ENCODE results near the gene PALB2. TPM values are rescaled to one million over a fixed set of nuclear protein-coding genes. Genes with fewer than 3 reads are reported as not detected.

Gene PALB2
- total and polyA plus RNA-seq, 10 of the 15 experiments (the other 5 are each of a cell fraction or from before 2014, with no cell fraction given) = 9.2 to 24.6 (median 17.6) TPM

DNA sequence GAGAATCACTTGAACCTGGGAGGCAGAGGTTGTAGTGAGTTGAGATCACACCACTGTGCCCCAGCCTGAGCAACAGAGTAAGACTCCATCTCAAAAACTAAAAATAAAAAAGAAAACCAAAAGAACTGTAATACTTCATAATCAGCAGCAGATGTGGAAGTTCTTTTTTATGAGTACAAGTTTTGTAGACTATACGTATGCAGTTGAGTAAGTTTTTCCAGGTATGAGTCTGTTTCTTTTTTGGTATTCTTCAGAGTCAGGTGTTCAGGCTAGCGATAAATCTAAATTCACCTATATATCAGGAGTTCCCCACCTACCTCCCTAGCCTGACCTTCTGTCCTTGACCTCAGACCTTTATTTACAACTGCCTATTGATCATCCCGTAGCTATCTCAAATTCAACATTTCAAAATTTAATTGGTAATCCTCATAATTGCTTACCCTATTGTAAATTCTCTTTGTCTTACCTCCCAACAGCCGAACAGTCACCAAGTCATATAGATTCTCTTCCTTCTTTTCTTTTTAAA lies 10.9 kb upstream of the PALB2 start (continued):
- TF ChIP-seq, protein P1, sequence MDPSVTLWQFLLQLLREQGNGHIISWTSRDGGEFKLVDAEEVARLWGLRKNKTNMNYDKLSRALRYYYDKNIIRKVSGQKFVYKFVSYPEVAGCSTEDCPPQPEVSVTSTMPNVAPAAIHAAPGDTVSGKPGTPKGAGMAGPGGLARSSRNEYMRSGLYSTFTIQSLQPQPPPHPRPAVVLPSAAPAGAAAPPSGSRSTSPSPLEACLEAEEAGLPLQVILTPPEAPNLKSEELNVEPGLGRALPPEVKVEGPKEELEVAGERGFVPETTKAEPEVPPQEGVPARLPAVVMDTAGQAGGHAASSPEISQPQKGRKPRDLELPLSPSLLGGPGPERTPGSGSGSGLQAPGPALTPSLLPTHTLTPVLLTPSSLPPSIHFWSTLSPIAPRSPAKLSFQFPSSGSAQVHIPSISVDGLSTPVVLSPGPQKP (IDR thresholded peaks at IDR 0.05; ENCODE audit: low read depth, low read length) = no peak
- TF ChIP-seq RUNX3 (IDR thresholded peaks at IDR 0.05; ENCODE audit: low read length) (peak; percentile 24), JUNB (IDR thresholded peaks at IDR 0.05) (peak; percentile 87), NFIC (IDR thresholded peaks at IDR 0.05; ENCODE audit: low read depth, low read length) (peak; percentile 56), JUND (IDR thresholded peaks at IDR 0.05; ENCODE audit: low read depth, low read length) (no peak), ESRRA (IDR thresholded peaks at IDR 0.05; ENCODE audit: low read length) (peak; percentile 81; the same call in 1 of the 2 replicates), CREM (IDR thresholded peaks at IDR 0.05; ENCODE audit: low read depth) (peak; percentile 58; the same call in 1 of the 2 replicates), TCF3 (IDR thresholded peaks at IDR 0.05; ENCODE audit: borderline replicate concordance, insufficient read depth, low read depth, low read length) (0 out of 2 replicates have a peak, but pooled peaks have one; percentile 12), ZBED1 (IDR thresholded peaks at IDR 0.05; ENCODE audit: borderline replicate concordance) (0 out of 2 replicates have a peak, but pooled peaks have one; percentile 58), MEF2A (IDR thresholded peaks at IDR 0.05; ENCODE audit: insufficient read depth, low read depth, low read length) (peak; percentile 88), EP300 (IDR thresholded peaks at IDR 0.05; ENCODE audit: borderline replicate concordance in 1 of 2, control insufficient read depth in 1 of 2, low read depth in 2 of 2, low read length in 2 of 2) (no peak), CREB1 (IDR thresholded peaks at IDR 0.05; ENCODE audit: low read depth) (peak; percentile 36; the same call in 1 of the 2 replicates), SUZ12 (IDR thresholded peaks at IDR 0.05; ENCODE audit: unreplicated experiment) (no peak), NR2F1 (conservative IDR thresholded peaks at IDR 0.05) (peak; percentile 74), MTA3 (IDR thresholded peaks at IDR 0.05; ENCODE audit: borderline replicate concordance, low read length) (0 out of 2 replicates have a peak, but pooled peaks have one; percentile 26)
- TF ChIP-seq, protein P2, sequence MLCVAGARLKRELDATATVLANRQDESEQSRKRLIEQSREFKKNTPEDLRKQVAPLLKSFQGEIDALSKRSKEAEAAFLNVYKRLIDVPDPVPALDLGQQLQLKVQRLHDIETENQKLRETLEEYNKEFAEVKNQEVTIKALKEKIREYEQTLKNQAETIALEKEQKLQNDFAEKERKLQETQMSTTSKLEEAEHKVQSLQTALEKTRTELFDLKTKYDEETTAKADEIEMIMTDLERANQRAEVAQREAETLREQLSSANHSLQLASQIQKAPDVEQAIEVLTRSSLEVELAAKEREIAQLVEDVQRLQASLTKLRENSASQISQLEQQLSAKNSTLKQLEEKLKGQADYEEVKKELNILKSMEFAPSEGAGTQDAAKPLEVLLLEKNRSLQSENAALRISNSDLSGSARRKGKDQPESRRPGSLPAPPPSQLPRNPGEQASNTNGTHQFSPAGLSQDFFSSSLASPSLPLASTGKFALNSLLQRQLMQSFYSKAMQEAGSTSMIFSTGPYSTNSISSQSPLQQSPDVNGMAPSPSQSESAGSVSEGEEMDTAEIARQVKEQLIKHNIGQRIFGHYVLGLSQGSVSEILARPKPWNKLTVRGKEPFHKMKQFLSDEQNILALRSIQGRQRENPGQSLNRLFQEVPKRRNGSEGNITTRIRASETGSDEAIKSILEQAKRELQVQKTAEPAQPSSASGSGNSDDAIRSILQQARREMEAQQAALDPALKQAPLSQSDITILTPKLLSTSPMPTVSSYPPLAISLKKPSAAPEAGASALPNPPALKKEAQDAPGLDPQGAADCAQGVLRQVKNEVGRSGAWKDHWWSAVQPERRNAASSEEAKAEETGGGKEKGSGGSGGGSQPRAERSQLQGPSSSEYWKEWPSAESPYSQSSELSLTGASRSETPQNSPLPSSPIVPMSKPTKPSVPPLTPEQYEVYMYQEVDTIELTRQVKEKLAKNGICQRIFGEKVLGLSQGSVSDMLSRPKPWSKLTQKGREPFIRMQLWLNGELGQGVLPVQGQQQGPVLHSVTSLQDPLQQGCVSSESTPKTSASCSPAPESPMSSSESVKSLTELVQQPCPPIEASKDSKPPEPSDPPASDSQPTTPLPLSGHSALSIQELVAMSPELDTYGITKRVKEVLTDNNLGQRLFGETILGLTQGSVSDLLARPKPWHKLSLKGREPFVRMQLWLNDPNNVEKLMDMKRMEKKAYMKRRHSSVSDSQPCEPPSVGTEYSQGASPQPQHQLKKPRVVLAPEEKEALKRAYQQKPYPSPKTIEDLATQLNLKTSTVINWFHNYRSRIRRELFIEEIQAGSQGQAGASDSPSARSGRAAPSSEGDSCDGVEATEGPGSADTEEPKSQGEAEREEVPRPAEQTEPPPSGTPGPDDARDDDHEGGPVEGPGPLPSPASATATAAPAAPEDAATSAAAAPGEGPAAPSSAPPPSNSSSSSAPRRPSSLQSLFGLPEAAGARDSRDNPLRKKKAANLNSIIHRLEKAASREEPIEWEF (IDR thresholded peaks at IDR 0.05; ENCODE audit: insufficient replicate concordance, low read depth, low read length) = no peak
